GM12892 (cell line): ENCODE measurements around the gene KCNIP4.

Experiments used
- POLR2A ChIP-seq: IDR thresholded peaks from 2 replicates; pipeline ENCODE4 v1.6.1; 2011; ENCODE audit warnings: low read depth, low read length, control low read depth
- POLR2AphosphoS5 ChIP-seq: IDR thresholded peaks from 2 replicates; pipeline ENCODE4 v1.6.1; 2011; ENCODE audit warnings: low read depth, low read length, control low read depth
- TAF1 ChIP-seq: IDR thresholded peaks from 2 replicates; pipeline ENCODE4 v1.6.1; 2011; ENCODE audit warnings: low read depth, mild to moderate bottlenecking, control low read depth, low read length, borderline replicate concordance

GRCh38 chr4:21001490-21001889, 947.1 kb downstream of the KCNIP4 start:
- TF ChIP-seq TAF1 (no peak), POLR2AphosphoS5 (no peak), POLR2A (no peak)
